Measurements from ENCODE around the gene TBC1D9B.

Gene TBC1D9B

DNA sequence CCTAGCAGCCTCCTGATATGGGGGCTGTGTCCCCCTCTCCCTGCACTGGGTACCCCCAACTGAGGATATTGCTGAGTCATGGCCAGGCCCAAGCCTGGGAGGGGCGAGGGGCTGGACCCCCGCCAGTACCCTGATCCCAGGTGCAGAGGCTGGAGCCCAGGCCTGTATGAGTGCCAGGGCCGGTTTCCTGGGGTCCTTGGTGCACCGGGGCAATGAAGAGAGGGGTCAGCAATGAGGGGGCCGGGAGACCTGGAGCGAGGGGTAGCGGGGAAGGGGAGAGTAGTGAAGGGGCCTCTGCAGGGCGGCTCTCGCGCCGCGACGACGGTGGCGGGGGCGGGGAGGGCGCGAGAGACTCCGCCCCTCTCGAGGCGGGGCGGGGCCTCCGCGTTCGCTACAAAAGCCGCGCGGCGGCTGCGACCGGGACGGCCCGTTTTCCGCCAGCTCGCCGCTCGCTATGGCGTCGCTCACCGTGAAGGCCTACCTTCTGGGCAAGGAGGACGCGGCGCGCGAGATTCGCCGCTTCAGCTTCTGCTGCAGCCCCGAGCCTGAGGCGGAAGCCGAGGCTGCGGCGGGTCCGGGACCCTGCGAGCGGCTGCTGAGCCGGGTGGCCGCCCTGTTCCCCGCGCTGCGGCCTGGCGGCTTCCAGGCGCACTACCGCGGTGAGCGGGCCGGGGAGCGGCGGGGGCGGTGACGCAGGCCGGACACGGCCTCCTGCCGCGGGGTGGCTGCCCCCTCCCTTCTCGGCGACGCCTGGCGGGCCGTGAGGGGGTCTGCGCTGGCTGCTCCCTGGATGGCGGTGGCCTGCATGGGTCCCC lies 87.0 kb downstream of the TBC1D9B start, which contains the start of gene SQSTM1:
SQSTM1 (plus strand) TSS at position 423 of the 815 bp plus-strand sequence; CDS start at position 455, 32 bp downstream.
- TF ChIP-seq, protein P1, sequence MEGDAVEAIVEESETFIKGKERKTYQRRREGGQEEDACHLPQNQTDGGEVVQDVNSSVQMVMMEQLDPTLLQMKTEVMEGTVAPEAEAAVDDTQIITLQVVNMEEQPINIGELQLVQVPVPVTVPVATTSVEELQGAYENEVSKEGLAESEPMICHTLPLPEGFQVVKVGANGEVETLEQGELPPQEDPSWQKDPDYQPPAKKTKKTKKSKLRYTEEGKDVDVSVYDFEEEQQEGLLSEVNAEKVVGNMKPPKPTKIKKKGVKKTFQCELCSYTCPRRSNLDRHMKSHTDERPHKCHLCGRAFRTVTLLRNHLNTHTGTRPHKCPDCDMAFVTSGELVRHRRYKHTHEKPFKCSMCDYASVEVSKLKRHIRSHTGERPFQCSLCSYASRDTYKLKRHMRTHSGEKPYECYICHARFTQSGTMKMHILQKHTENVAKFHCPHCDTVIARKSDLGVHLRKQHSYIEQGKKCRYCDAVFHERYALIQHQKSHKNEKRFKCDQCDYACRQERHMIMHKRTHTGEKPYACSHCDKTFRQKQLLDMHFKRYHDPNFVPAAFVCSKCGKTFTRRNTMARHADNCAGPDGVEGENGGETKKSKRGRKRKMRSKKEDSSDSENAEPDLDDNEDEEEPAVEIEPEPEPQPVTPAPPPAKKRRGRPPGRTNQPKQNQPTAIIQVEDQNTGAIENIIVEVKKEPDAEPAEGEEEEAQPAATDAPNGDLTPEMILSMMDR (IDR thresholded peaks at IDR 0.05; ENCODE audit: extremely low read depth, missing control alignments): no peak
- DNase-seq (ENCODE audit: low spot score): peak; percentile 95

GRCh38 chr5:179820127-179820482 lies 87.6 kb downstream of the TBC1D9B start:
- DNase-seq (ENCODE audit: low spot score): no peak
- TF ChIP-seq, protein P1 (IDR thresholded peaks at IDR 0.05; ENCODE audit: extremely low read depth, missing control alignments): no peak

DNA sequence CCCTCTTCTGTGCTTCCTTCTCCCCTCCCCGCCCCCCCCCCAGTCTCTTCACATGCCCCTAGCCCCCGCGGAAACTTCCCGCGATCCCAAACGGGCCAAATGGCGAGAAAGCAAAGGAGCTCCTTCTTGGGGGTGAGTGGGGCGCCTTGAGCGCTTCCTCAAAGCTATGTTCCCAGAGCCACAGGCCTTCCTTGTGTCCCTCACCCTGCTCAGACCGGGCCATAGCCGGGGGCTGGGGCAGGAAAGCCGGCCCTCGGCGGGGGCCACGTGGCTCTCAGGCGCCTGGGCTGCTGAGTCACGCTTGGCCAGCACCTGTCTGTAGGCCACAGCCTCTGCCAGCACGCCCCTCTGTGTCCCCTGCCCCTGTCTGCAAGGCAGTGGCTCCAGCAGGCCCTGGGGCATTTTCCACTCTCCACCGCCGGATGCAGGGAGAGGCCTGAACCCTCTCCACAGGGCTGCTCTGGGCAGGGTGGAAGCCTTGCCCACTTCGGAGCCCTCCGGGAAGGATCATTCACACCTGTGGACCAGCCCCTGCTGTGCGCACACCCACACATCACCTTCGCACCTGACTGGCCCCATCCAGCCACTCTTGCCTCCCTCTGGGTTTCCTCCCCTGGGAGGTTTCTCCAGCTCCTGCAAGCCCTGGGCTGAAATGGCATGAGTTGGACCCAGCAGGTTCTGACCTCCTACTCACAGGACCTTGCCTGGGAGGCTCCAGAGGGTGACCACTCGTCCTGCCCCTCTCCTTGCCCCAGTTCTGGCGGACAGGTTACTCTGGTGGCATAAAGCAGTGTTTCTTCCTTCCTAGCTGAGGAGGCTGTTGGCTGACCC lies 88.2 kb downstream of the TBC1D9B start:
- DNase-seq (ENCODE audit: low spot score): peak; percentile 72
- TF ChIP-seq, protein P1 (IDR thresholded peaks at IDR 0.05; ENCODE audit: extremely low read depth, missing control alignments): no peak

DNA sequence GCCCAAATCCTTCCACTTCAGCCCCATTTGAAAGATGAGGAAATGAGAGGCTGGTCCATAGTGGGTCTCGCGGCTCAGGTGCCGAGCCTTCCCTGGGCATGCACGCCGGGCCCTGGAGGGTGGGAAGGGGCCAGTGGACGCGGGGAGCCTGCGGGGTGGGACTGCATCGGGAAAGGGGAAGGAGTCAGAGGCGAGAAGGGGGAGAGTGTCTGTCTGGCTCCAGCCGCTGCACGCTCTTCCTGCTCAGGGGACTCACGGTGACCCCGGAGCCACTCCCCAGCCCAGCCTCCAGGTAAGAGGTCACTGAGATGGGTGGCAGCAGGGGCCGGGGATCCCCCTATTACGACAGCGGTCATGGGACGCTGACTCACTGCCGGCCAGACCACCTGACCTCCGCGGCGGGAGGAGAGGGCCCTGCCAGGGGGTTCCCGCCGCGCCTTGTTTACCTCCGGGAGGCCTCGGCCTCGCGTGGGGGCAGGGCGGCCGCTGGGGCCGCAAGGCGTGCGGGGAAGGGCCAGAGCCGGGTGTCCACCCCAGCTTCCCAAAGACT lies 88.9 kb downstream of the TBC1D9B start:
- DNase-seq (ENCODE audit: low spot score): peak; percentile 97
- TF ChIP-seq, protein P1 (IDR thresholded peaks at IDR 0.05; ENCODE audit: extremely low read depth, missing control alignments): no peak

DNA sequence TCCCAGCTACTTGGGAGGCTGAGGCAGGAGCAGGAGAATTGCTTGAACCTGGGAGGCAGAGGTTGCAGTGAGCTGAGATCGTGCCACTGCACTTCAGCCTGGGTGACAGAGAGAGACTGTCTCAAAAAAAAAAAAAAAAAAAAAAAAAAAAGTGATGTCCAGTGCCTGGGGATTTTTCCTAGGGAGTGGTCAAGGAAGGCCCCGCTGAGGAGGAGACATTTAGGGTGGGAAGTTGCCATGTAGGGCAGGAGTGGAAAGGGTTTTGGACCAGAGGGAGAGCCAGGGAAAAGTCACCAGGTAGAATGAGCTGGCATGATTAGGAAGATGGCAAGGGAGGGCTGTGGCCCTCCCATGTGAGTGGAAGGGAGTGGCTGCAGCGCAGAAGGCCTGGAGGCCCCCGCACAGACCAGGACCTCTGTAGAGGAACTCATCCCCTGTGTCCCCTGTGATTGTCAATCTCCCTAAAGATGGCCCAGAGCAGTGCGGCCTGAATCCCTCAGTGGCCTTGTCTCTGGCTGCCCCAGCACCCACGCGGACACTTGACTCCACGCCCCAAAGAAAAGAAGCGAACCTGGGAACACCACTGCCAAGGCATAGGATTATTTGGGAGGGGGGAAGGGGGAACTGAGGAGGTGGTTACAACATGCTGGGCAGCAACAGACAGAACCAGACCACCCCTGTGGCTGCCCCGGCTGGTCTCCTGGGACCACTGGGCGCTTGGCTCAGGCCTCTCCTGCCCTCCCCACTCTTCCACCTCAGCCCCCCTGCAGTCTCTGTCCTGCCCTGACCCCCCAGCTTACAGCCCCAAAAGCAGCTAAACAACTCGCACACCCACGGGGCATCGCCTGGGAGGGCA lies 89.6 kb downstream of the TBC1D9B start:
- TF ChIP-seq, protein P1 (IDR thresholded peaks at IDR 0.05; ENCODE audit: extremely low read depth, missing control alignments): no peak
- no peak for DNase-seq (ENCODE audit: low spot score)

GRCh38 chr5:179817470-179817840 lies 90.2 kb downstream of the TBC1D9B start:
- TF ChIP-seq, protein P1 (IDR thresholded peaks at IDR 0.05; ENCODE audit: extremely low read depth, missing control alignments): no peak
- no peak for DNase-seq (ENCODE audit: low spot score)

Data from GM20000 (cell line).